Lower leg skin (tissue), 3 donors: Measurements from ENCODE around the gene ZNF830.

ENCODE experiments used
- POLR2A ChIP-seq, 2 donors: fragments of 450-650 bp; IDR thresholded peaks; one replicate each; pipeline ENCODE4 v1.6.1; 2016 to 2017; ENCODE audit warnings: antibody characterized with exemption in 2 of 2, mild to moderate bottlenecking in 1 of 2, moderate library complexity in 1 of 2
- TF ChIP-seq, protein P1 (sequence below), 3 donors: fragments of 450-650 bp; IDR thresholded peaks; one replicate each; pipeline ENCODE4 v1.5.1; 2016; ENCODE audit warnings: antibody characterized with exemption in 3 of 3, mild to moderate bottlenecking in 3 of 3, moderate library complexity in 2 of 3

- TF ChIP-seq, protein P1, sequence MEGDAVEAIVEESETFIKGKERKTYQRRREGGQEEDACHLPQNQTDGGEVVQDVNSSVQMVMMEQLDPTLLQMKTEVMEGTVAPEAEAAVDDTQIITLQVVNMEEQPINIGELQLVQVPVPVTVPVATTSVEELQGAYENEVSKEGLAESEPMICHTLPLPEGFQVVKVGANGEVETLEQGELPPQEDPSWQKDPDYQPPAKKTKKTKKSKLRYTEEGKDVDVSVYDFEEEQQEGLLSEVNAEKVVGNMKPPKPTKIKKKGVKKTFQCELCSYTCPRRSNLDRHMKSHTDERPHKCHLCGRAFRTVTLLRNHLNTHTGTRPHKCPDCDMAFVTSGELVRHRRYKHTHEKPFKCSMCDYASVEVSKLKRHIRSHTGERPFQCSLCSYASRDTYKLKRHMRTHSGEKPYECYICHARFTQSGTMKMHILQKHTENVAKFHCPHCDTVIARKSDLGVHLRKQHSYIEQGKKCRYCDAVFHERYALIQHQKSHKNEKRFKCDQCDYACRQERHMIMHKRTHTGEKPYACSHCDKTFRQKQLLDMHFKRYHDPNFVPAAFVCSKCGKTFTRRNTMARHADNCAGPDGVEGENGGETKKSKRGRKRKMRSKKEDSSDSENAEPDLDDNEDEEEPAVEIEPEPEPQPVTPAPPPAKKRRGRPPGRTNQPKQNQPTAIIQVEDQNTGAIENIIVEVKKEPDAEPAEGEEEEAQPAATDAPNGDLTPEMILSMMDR (IDR thresholded peaks at IDR 0.05), result no peak
- no peak for TF ChIP-seq POLR2A (IDR thresholded peaks at IDR 0.05)
These were observed 36.1 kb downstream of the ZNF830 start for GRCh38 chr17:34997355-34997862.
